ENCODE measurements around the gene EPB41L5.
"Not testable (repeated sequence)": the region's sequence is repeated elsewhere in the genome, so short reads cannot be mapped to it uniquely, and the experiment has no call there.

The EPB41L5 gene

DNA sequence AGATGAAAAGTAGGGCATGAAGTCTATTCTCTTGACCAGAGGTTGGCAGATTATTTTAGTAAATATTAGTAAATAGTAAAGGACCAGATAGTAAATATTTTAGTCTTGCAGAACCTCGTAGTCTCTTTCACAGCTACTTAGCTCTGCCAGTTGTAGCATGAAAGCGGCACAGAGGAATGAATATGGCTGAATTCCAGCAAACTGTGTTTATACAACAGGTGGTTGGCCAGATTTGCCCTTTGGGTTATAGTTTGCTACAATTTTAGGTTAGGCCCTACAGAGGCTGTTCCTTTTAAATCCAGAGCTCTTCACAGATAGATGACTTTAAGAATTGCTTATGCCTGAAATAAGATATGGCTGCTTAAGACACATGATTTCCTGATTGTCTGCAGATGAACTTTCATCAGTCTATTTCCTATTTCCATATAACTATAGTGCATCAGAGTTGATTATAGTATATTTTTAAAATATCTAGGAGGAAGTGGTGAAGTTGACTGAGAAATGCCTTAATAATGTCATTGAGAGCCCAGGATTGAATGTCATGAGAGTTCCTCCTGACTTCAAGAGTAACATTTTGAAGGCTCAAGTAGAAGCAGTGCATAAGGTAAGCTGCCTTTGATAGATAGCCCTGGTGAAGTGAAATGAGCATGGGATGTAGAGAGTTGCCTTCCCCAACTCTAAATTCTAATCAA is 129.8 kb downstream of the EPB41L5 start:
- no peak for DNase-seq

- no peak for DNase-seq
These were observed 135.4 kb downstream of the EPB41L5 start for GRCh38 chr2:120148229-120148628.

GRCh38 chr2:120148669-120149068 is 135.8 kb downstream of the EPB41L5 start:
- no peak for DNase-seq

DNA sequence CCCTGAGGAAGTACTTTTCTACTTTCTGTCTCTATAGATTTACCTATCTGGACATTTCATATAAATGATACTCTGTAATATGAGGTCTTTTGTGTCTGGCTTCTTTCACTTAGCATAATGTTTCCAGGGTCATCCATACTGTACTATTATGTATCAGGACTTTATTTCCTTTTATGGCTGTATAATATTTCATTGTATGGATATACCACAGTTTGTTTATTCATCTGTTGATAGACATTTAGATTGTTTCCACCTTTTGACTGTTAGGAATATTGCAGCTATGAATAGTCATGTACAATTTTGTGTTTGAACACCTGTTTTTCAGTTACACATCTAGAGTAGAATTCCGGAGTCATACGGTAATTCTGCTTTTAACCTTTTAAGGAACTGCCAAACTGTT is 136.5 kb downstream of the EPB41L5 start:
- no peak for DNase-seq

DNA sequence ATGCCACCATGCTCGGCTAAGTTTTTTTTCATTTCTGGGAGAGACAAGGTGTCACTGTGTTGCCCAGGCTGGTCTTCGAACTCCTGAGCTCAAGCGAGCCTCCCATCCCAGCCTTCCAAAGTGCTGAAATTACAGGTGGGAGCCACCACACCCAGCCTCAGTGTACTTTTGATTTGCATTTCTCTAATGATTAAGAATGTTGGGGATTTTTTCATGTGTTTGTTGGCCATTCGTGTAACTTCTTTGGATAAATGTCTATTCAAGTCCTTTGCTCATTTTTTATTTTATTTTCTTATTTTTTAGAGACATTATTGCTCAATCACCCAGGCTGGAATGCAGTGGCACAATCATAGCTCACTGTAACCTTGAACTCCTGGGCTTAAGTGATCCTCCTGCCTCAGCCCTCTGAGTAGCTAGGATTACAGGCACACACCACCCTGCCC is 137.2 kb downstream of the EPB41L5 start:
- no peak for DNase-seq

DNA sequence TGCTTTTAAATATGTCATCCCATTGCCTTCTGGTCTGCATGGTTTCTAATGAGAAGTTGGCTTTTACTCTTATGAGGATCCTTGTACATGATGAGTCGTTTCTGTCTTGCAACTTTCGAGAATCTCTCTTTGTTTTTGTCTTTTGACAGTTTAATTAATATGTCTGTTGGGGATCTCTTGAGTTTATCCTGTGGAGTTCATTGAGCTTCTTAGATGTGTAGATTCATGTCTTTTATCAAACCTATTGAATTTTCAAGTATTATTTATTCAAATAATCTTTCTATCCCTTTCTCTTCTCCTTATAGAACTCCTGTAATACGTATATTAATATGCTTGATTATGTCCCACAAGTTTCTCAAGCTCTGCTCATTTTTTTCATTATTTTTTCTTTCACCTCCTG is 142.4 kb downstream of the EPB41L5 start:
- no peak for DNase-seq

GRCh38 chr2:120158658-120159057 is 145.8 kb downstream of the EPB41L5 start:
- not testable (repeated sequence) for DNase-seq

GRCh38 chr2:120161190-120161589 is 148.3 kb downstream of the EPB41L5 start:
- DNase-seq: no peak

DNA sequence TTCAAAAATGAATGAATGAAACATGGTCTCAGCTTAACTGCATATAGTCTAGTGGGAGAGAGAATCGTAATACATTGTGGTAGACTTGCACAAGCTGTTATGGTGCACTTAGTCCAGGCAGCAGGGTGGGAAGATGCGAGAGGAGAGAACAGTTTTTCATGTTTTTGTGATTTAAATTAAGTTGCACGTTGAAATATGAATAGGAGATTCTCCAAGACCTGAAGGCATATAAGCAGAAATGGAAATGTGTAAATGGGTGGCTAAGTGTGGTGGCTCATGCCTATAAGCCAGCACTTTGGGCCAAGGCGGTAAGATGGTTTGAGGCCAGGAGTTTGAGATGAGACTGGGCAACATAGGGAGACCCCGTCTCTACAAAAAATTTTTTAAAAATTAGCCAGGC is 149.8 kb downstream of the EPB41L5 start:
- DNase-seq: no peak

GRCh38 chr2:120167272-120167671 is 154.4 kb downstream of the EPB41L5 start:
- DNase-seq: no peak

DNA sequence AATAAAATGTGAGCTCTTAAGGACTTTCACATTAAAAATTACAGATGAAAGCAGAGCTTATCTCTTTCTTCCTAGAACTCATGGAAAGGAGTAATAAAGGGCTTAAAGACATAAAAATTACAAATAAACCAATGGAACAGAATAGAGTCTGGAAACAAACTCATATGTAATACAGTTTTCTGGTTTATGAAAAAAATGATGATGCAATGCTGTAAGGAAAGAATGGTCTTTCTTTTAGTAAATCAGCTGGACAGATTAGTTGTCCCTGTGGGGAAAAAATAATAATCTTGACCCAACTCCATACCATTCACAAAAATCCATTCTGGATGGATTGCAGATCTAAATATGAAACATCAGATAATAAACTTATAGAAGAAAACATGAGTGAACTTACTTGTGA is 156.1 kb downstream of the EPB41L5 start:
- DNase-seq: no peak

GRCh38 chr2:120174963-120175581 is 162.2 kb downstream of the EPB41L5 start:
- DNase-seq: peak; percentile 25

DNA sequence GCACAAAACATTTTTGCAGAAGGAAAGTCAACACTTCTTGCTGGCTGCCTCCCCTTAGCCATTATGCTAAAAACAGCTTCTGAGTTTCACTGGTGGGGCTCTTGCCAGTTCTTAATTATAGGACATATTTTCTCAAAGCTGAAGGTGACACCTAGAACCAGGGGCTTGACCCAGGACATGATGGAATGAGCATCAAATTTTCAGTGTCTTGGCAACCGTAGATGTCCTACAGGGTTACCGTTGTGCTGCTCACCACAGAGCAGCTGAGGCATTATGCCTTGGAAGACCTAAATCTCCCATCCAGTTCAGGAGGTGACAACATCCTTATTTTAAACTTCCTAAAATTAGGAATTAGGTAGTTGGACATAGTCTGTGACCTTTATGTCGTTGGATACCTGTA is 163.6 kb downstream of the EPB41L5 start:
- no peak for DNase-seq

DNA sequence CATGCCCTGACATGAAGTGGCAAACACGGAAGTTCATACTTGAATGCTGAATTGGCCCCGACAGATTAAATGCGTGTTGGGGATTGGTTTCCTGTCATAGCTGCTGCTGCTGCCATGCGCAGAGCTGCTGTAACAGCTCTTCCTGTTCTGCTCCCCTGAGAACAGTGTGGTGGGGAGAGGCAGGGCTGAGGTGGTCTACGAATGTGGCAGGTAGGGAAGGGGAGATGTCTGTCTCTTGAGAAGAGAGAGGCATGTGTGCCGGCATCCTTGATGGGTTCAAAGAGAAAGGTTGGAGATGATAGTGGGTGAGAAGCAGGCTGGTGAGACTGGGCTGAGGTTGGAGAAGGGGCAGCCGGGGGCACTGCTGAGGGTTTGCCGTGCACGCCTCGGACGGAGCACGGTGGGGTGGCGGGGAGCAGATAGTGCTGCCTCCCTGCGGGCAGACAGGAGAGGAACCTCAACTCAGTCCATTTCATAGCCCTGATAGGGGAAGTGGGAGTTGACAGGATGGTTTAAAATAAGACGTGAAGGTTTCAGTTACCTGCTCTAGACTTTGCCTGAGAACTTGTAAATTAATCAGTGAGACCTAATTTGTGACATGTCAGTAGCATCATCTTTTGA is 164.2 kb downstream of the EPB41L5 start:
- no peak for DNase-seq

- no peak for DNase-seq
These were observed 165.1 kb downstream of the EPB41L5 start for GRCh38 chr2:120177973-120178372.

DNA sequence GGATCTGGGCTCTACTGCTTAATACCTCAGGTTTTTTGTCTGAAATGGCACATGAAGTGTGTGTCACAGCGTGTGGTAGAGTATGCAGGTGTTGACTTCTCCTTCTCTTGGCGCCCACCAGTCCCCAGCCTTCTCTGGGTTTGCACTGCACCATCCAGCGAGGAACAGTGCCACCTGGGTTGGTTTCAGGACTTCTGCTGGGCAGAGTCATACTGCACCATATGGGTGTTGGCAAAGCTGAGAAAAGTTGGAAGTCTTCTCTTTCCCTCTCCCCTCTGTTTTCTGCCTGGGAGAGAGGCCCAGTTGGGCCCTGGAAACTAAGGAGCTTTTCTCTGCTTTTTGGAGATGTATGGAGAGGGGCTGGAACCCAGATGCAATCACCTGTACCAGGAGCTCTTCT is 166.5 kb downstream of the EPB41L5 start:
- DNase-seq: no peak

DNA sequence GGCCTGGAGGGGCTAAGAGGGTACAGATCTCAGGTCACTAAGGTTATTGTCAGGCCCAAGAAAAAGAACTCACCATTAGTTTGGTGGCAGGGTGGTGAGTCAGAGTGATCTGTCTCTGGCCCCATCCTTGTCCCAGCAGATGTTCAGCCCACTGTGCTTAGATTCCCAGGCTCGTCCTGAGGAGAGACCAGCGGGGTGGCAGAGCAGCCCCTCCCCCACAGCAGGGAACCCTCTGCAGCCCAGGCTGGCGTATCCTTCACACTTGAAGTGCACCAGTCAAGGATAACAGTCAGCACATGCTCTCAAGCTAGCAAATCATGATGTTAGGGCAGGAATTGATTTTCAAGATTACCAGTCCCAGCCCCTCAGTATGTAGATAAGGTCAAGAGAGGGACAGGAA is 167.2 kb downstream of the EPB41L5 start:
- no peak for DNase-seq

DNA sequence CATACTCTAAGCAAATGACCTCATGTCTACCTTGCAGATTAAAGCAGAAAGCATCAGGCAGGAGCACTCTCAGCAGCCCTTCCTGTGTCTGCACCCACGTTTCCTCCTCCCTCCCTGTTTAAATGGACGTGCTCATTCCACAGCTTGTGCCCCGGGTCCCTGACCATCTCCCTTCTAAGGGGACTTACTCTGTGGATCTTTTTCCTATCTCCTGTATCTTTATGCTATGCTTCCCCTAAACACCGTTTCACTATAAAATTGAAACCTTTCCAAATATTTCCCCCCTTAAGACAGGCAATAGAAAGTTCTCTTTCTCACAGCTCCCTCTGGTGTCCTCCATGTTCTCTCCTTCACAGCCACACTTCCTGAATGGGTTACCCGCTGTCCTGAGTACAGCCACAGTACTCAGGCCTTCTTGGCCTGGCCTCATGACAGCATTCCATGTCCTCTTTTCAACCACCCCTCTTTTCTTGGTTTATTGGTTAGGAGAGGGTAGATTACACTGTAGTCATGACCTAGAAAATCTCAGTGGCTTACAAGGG is 169.2 kb downstream of the EPB41L5 start:
- DNase-seq: no peak

DNA sequence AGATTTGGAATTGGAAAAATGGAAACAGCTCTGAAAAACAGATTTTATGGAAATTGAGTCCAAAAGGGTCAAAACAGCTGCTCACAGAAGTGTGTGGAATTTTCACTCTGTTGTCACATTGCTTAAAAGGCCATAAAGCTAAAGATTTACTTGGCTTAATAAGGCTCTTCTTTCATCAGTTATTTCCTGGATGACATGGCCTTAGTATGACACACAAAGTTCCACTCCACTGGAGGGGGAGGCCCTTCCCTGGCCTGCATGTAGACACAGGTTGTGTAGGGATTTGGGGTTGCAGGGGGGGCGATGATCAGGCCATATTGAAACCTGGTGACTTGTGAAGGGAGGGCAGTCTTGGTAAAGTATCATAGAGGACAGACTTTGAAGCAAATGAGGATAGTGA is 176.3 kb downstream of the EPB41L5 start:
- DNase-seq: no peak

GRCh38 chr2:120192280-120192679 is 179.4 kb downstream of the EPB41L5 start:
- no peak for DNase-seq

DNA sequence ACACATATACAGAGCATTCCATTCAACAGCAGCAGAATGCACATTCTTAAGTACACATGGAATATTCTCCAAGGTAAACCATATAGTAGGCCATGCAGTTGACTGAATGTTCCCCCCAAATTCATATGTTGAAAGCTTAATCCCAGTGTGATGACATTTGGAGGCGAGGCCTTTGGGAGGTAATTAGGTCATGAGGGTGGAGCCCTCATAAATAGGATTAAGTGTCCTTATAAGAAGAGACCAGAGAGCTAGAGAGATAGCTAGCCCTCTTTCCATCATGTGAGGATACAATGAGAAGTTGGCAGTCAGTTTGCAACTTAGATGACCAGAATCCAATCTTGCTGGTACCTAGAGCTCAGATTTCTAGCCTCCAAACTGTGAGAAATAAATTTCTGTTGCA is 182.7 kb downstream of the EPB41L5 start:
- DNase-seq: no peak

DNA sequence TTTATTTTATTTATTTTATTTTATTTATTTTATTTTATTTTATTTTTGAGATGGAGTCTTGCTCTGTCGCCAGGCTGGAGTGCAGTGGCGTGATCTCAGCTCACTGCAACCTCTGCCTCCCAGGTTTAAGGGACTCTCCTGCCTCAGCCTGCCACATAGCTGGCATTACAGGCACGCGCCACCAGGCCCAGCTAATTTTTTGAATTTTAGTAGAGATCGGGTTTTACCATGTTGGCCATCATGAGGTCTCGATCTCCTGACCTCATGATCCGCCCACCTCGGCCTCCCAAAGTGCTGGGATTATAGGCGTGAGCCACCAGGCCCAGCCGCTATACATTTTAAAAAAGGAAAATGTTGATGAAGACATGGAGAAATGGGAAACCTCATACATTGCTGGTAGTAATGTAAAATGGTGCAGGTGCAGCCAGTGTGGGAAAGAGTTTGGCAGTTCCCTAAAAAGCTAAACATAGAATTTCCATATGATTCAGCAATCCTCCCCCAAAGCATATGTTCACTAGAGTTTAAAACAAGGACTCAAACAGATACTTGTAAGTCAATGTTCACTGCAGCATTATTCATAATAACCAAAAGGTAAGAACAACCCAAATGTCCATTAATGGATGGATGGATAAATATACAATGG is 187.1 kb downstream of the EPB41L5 start:
- DNase-seq: not testable (repeated sequence)

DNA sequence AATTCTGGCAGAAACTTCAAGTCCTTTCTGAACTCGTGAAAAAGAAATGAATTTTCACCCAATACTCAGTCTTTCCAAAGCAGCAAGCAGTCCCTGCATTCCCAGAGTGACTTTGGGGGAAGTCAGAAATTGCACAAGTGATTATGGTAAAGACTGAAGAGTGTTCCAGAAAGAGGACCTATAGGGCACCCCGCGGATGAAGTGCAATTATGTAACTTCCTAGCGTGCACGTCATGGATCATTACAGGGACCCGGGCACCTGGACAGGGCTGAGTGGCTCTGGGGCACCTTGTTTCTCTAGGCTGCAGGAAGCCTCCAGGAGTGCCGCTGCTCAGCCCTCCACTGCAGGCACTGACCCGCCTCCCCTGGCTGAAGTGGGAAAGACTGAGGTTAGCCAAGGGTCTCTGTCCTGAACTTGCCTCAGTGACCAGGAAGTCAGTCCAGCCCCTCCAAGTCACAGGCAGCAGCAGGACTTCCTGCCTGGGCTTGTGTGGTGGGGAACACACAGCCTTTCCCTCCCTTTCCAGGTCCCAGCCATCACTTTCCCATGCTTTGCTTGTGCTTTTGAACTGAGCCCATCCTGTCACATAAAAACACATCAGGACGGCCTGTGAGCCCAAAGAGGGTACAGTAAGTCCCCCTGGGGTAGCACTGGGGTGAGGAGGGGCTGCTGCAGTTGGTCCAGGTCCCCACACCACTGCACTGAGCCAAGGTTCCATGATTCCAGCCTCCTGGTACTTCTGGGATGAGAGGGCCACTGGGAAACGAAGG is 190.6 kb downstream of the EPB41L5 start:
- no peak for DNase-seq
